Keratinocyte (primary cell): ENCODE data around the gene GRIA2. TPM values are rescaled to one million over a fixed set of nuclear protein-coding genes. Genes with fewer than 3 reads are reported as not detected.

ENCODE experiments used
- DNase-seq: peaks from one replicate; pipeline ENCODE4 v3.0.0-alpha.2; 2011; ENCODE audit warnings: low read depth, missing footprints, low spot score
- FAIRE-seq: peaks from 2 replicates; lab custom pipeline; 2011; peaks lifted over from hg19 to GRCh38; lab: Jason Lieb, UNC
- H2AFZ ChIP-seq: 2 replicates; pipeline ENCODE4 v1.6.0; 2012; ENCODE audit warnings: low read length, control low read depth, inconsistent platforms; ENCODE audit not compliant: control insufficient read depth
- H3K27ac ChIP-seq: 2 replicates; pipeline ENCODE4 v1.5.1; 2011; ENCODE audit warnings: low read length; ENCODE audit not compliant: control insufficient read depth, insufficient read depth
- H3K27me3 ChIP-seq: 3 replicates; pipeline ENCODE4 v1.6.0; 2011; ENCODE audit warnings: low read length; ENCODE audit not compliant: control insufficient read depth, insufficient read depth; ENCODE audit errors: extremely low read depth
- H3K36me3 ChIP-seq, 2 experiments: 2 replicates in 1 of 2; 3 replicates in 1 of 2; pipeline ENCODE4 v1.5.1; 2011; ENCODE audit warnings: low read length in 2 of 2, mild to moderate bottlenecking in 1 of 2; ENCODE audit not compliant: control insufficient read depth in 2 of 2, insufficient read depth in 2 of 2; ENCODE audit errors: extremely low read depth in 1 of 2
- H3K4me1 ChIP-seq: 3 replicates; pipeline ENCODE4 v1.5.1; 2011; ENCODE audit warnings: low read length; ENCODE audit not compliant: control insufficient read depth, insufficient read depth; ENCODE audit errors: extremely low read depth
- H3K4me2 ChIP-seq: 3 replicates; pipeline ENCODE4 v1.6.0; 2011; ENCODE audit warnings: low read depth, low read length; ENCODE audit not compliant: control insufficient read depth, insufficient read depth; ENCODE audit errors: extremely low read depth
- H3K4me3 ChIP-seq, 3 experiments: fragments of 200-600 bp in 1 of 3; sonication (generic) in 1 of 3; 2 replicates in 2 of 3; 3 replicates in 1 of 3; pipeline ENCODE4 v1.5.1; 2011 to 2016; ENCODE audit warnings: low read length in 3 of 3, mild to moderate bottlenecking in 3 of 3, control low read depth in 2 of 3, inconsistent platforms in 1 of 3, low read depth in 1 of 3, mixed read lengths in 1 of 3, mixed run types in 1 of 3, moderate library complexity in 1 of 3; ENCODE audit not compliant: control insufficient read depth in 2 of 3, insufficient read depth in 2 of 3; ENCODE audit errors: extremely low read depth in 1 of 3
- H3K79me2 ChIP-seq: 2 replicates; pipeline ENCODE4 v1.6.0; 2012; ENCODE audit warnings: low read length; ENCODE audit not compliant: control insufficient read depth, insufficient read depth
- H3K9ac ChIP-seq: 3 replicates; pipeline ENCODE4 v1.6.0; 2011; ENCODE audit warnings: low read length; ENCODE audit not compliant: control insufficient read depth, insufficient read depth; ENCODE audit errors: extremely low read depth
- H3K9me1 ChIP-seq: 3 replicates; pipeline ENCODE4 v1.6.0; 2011; ENCODE audit warnings: low read length; ENCODE audit not compliant: control insufficient read depth, insufficient read depth; ENCODE audit errors: extremely low read depth
- H3K9me3 ChIP-seq: 2 replicates; pipeline ENCODE4 v1.5.1; 2012; ENCODE audit warnings: low read depth, low read length; ENCODE audit not compliant: control insufficient read depth
- H4K20me1 ChIP-seq: 3 replicates; pipeline ENCODE4 v1.6.0; 2011; ENCODE audit warnings: low read length; ENCODE audit not compliant: control insufficient read depth, insufficient read depth; ENCODE audit errors: extremely low read depth
- EZH2 ChIP-seq: IDR thresholded peaks from one replicate; pipeline ENCODE4 v1.6.1; 2012; ENCODE audit warnings: inconsistent platforms, mild to moderate bottlenecking, low read length, moderate library complexity
- dilution Hi-C: fragments of 300-500 bp; cut with MboI; formaldehyde crosslinking; loops from one replicate; pipeline ENCODE4 v1.7.0; 2020; ENCODE audit warnings: low sequenced_read_pairs; ENCODE audit not compliant: extremely low pct_ligation_motif_present
- polyA plus RNA-seq, 5 experiments: library from polyadenylated mRNA; depleted of rRNA in 3 of 5; stranded (reverse) in 3 of 5; stranded (forward) in 1 of 5; unstranded in 1 of 5; fragments of >200 nt; gene quantifications; 1 replicate in 1 of 5; 2 replicates in 3 of 5; 3 replicates in 1 of 5; pipeline versions ENCODE4 v1.2.1 to v1.2.3, GENCODE V29; 2011 to 2012; ENCODE audit warnings: missing spikeins in 2 of 5, low read depth in 1 of 5, low replicate concordance in 1 of 5
- TF ChIP-seq, protein P1 (sequence below), 3 experiments: IDR thresholded peaks in 1 of 3; conservative IDR thresholded peaks in 1 of 3; optimal IDR thresholded peaks in 1 of 3; 2 replicates in 2 of 3; 3 replicates in 1 of 3; pipeline versions ENCODE3 to v1.5.1; 2011; ENCODE audit warnings: low read length in 3 of 3, mild to moderate bottlenecking in 3 of 3, moderate library complexity in 2 of 3, control low read depth in 1 of 3, inconsistent platforms in 1 of 3; ENCODE audit not compliant: insufficient read depth in 2 of 3; ENCODE audit errors: extremely low read depth in 1 of 3

Gene GRIA2
- polyA plus RNA-seq, 1 donor (not counting 4 experiments of a cell fraction or from before 2014, with no cell fraction given), result not detected

GRCh38 chr4:157226035-157226434 lies 5.5 kb downstream of the GRIA2 start:
- Histone ChIP-seq H3K79me2 (no peaks in the 10 kb centered on the region), H3K27ac (no peak overlapping the region), H4K20me1 (no peaks in the 10 kb centered on the region), H3K36me3 (no peaks in the 10 kb centered on the region), H3K9me3 (no peaks in the 10 kb centered on the region), H3K4me1 (peaks cover 5% of the 10 kb centered on the region), H3K4me3 (no peak overlapping the region), H3K4me2 (no peak overlapping the region), H2AFZ (no peak overlapping the region), H3K27me3 (peaks cover 22% of the 10 kb centered on the region), H3K9me1 (no peaks in the 10 kb centered on the region), H3K9ac (no peak overlapping the region)
- no peak for TF ChIP-seq EZH2
- TF ChIP-seq, protein P1, sequence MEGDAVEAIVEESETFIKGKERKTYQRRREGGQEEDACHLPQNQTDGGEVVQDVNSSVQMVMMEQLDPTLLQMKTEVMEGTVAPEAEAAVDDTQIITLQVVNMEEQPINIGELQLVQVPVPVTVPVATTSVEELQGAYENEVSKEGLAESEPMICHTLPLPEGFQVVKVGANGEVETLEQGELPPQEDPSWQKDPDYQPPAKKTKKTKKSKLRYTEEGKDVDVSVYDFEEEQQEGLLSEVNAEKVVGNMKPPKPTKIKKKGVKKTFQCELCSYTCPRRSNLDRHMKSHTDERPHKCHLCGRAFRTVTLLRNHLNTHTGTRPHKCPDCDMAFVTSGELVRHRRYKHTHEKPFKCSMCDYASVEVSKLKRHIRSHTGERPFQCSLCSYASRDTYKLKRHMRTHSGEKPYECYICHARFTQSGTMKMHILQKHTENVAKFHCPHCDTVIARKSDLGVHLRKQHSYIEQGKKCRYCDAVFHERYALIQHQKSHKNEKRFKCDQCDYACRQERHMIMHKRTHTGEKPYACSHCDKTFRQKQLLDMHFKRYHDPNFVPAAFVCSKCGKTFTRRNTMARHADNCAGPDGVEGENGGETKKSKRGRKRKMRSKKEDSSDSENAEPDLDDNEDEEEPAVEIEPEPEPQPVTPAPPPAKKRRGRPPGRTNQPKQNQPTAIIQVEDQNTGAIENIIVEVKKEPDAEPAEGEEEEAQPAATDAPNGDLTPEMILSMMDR (optimal IDR thresholded peaks at IDR 0.05 in 1 of 3, IDR thresholded peaks at IDR 0.05 in 1 of 3, conservative IDR thresholded peaks at IDR 0.05 in 1 of 3; ENCODE audit: extremely low read depth in 1 of 3, insufficient read depth in 2 of 3, low read length in 3 of 3), result no peak
- FAIRE-seq (no peak), DNase-seq (no peak)
- dilution Hi-C loops, result no loop called here

DNA sequence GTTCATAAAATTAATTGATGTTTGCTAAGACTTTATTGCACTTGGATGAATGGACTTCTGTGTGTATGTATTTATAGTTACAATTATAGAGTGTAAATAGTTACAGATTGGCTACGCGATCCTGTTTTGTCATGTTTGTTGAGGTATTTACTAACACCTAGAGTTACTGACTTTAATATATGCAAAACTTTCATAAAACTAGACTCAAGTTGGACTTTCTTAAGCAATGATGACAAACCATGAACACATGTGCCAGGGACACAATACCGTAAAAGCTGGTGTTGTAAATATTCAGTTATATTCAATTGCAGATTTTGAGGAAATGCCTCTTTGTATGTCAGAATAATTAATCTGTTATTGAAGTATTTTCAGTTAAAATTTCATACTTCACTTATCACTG lies 6.1 kb downstream of the GRIA2 start:
- no peak overlapping the region for H3K27ac ChIP-seq
- H3K9ac ChIP-seq, result no peak overlapping the region
- H3K36me3 ChIP-seq, result no peaks in the 10 kb centered on the region
- H2AFZ ChIP-seq, result no peak overlapping the region
- peaks cover 17% of the 10 kb centered on the region for H3K27me3 ChIP-seq
- H4K20me1 ChIP-seq, result no peaks in the 10 kb centered on the region
- H3K4me1 ChIP-seq, result peaks cover 5% of the 10 kb centered on the region
- dilution Hi-C loops, result no loop called here
- H3K79me2 ChIP-seq, result no peaks in the 10 kb centered on the region
- DNase-seq, result no peak
- no peak for FAIRE-seq
- H3K9me1 ChIP-seq, result no peaks in the 10 kb centered on the region
- H3K4me3 ChIP-seq, result no peak overlapping the region
- no peak for TF ChIP-seq EZH2
- TF ChIP-seq, protein P1 (optimal IDR thresholded peaks at IDR 0.05 in 1 of 3, IDR thresholded peaks at IDR 0.05 in 1 of 3, conservative IDR thresholded peaks at IDR 0.05 in 1 of 3; ENCODE audit: extremely low read depth in 1 of 3, insufficient read depth in 2 of 3, low read length in 3 of 3), result no peak
- H3K9me3 ChIP-seq, result no peaks in the 10 kb centered on the region
- no peak overlapping the region for H3K4me2 ChIP-seq
